ENCODE data around the gene ICE1.
"Not testable (repeated sequence)": the region's sequence is repeated elsewhere in the genome, so short reads cannot be mapped to it uniquely, and the experiment has no call there.

ICE1 gene, protein sequence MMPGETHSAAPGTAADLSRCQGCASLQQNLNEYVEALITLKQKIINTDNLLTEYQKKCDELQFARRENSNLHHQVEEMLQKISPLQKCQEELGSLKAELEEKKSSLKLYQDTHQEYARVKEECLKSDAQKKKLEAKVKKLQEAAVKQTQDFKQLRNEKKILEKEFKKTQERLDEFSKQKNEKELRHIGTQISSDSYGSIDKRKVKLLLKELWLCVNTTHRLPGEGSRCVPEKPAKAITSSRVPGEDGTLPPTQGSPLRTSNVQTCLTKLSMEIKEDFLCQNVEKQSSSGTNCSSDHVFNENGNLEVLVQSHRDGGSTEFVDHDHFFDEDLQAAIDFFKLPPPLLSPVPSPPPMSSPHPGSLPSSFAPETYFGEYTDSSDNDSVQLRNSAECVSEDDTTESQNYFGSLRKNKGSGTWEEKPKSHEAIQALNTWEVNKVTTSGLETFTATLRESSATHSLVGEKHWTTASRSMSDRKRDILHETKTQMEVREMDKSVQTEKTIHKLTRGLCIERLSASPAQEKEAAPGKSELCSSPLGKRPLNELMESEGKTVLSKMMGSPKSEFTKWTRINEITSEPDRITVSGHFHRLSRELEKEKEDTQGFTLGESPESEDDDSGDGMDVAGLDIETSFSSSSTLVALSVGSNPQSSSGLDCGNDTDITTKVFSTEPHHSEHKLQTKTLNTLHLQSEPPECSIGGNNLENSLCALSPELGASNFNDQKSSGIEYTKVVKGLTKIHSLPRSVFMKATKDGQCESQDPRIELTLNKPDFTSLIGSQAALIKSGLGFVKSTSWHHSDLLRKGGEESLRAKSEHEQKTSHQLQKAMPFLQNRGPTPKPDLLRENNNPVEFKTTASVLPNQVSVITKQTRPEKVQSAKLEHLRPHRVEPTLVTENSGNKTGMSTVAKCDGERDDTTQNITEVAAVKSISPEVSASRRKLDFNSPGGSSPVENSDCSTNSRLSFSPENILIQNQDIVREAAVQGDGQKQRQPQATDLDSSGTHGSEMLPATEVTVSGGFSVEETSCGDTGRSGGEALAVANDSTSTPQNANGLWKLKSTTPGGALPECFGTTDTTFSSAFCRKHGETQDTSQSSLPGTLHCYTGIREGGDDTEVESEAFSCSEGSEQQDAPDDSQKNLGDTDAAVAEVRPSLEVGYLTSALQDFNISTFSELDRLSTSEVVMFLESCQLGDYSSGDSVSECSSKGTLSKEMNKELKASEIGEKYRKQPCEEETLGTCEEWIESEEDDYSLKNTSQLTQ (N-terminal part only)

DNA sequence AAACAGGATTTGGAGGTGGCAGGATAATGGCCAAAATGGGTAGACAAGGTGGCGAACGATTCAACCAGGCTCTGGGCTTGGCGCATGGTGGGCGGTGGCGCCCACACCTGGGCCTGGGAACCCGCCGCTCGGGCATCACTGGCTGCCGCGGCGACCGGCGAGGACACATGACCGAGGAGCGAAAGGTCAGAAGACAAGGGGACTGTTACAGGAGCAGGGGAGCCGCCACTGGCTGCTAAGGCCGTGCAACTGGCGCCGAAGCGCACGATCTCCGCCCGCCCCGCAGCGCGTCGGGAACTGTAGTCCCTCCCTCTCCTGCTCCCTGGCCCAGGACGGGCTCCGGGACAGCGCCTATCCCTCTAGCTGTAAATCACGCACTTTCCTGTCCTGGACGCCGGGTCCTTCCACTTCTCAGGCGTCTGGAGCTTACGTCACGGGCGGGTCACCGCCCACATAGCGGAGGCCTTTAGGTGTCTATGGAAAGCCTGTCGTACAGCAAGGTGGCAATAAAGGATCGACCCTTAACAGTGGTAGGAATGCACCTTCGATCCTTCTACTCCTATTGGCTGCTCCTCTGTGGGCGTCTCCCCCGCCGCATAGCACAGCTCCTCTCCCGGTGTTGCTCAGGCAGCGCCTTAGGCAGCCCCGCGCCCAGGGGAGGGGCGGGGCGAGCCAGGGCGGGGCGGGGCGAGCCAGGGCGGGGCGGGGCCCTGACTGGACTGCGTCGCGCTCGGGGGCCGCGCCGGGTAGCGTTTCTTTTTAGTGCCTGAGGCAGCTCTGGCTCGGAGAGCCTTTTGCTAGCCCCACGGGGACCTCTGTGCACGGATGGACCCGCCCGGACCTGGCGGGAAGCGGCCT, at the start of gene ICE1:
Gene ICE1, plus strand, starts transcription at position 717 of the 858 bp plus-strand sequence. CDS start 239 bp downstream, outside the sequence.
- DNase-seq (ENCODE audit: low read depth, low spot score) = peak; percentile 84

DNA sequence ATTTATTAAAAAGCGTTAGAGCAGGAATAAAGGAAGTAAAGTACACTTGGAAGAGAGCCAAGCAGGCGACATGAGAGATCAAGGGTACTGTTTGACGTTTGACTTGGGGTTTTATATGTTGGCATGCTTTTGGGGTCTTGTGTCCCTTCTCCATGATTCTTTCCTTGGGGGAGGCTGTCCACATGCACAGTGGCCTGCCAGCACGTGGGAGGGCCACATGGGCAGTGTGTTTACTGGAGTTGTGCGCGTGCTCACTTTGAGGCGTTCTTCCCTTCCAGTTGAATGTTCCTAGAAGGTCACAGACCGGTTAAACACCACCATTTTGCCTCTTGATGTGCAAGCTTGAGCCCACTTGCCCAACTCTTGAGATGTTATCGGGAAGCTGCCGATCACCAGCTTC, 49.5 kb upstream of the ICE1 start:
- no peak for DNase-seq (ENCODE audit: low read depth, low spot score)

DNA sequence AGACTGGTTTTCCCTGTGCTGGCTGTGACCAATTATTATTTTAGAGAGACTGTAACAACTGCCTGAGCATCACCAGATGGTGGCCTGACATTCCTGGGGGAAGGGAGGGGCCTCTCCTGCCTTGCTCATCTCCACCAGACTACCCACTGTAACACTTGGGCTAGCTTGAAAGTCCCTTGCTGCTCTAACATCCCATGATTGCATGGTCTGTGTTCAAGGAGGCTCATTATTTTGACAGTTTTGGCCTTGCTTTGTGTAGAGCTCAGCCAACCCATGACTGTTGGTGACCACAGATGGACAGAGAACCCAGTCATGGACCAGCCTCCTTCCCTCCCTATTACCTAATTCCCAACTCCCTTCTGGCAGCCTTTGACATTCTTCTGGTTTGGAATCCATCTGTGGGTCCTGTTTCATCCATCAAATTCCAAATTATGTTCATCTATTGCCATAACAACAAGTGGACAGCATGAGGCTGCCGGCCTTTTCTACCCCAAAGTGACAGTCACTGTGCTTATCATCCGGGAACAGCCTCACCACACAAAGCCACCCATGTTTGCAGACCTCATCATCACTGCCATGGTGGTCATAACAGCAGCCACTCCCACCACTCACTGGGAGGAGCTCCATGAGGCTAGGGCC, 49.0 kb upstream of the ICE1 start:
- DNase-seq (ENCODE audit: low read depth, low spot score) = no peak

DNA sequence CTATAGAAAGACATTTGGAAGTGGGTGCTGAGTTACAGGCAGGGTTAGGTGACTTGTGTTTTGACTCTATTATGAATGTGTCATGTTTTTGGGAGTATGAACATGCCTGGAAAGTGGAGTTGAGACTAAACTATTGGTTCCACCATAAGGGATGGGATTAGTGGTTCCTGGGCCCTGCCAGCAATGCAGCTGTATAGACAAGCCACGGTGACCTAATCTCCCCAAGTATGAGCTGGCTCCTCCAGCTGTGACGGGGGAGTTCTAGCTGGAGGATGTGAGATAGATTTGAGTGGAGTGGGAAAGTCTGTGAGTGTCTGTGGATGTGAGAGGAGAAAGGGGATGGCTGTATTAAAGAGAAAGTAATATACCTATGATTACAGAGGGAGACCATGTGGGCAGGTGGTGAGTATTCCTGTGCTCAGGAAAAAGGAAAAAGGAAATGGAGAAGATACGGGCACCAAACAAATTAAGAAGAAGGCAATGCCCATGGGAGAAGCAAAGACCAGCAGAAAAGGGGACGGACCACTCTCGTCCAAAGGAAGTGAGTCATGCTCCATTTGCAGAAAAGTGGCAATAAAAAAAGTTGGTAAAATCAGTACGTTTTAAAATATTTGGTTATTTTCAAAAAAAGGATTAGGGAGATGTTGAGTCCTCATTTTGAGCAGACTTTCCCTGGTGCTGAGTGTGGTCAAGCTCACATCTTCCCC, 48.3 kb upstream of the ICE1 start:
- DNase-seq (ENCODE audit: low read depth, low spot score) = no peak

DNA sequence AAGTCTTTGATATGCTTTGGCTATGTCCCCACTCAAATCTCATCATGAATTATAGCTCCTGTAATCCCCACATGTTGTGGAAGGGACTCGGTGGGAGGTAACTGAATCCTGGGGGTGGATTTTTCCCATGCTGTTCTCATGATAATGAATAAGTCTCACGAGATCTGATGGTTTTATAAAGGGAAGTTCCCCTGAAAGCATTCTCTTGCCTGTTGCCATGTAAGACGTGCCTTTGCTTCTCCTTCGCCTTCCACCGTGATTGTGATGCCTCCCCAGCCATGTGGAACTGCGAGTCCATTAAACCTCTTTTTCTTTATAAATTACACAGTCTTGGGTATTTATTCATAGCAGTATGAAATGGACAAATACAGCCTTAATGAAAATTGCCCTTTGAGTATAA, 44.7 kb upstream of the ICE1 start:
- DNase-seq (ENCODE audit: low read depth, low spot score) = no peak

DNA sequence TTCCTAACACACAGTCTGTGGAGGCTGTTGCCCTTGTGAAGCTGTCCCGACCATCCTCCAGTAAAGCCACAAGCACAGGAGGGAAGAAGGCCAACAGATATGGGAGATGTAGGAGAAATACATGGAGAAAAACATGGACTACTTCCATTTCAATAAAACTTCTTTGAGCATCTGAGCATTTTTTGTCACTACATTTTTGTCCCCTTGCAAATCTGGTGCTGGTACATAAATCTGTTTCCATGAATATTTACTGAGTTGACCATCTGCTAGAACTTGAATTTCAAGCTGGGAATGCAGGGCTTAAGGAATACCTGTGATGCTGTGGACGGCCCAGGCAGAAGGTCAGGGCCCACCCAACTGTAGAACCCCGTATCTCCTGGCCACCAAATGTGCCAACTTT, 43.9 kb upstream of the ICE1 start:
- no peak for DNase-seq (ENCODE audit: low read depth, low spot score)

DNA sequence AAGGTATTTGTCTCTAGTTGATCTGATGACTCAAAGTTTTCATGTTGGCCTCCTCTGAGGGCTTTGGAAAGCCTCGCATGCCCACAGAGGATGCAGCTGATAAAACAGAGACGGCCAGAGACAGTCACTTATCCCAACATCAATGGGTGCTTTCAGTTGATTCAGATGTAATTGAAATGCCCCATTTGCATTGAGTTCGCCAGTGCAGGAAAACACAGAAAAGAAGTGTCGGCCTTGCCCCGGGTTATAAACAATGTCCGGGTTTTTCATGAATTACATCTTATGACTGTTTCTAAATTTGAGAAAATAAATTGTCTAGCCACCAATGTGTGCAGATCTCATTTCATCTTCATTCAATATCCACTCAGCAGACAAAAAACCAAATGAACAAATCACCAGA, 42.2 kb upstream of the ICE1 start:
- DNase-seq (ENCODE audit: low read depth, low spot score) = no peak

DNA sequence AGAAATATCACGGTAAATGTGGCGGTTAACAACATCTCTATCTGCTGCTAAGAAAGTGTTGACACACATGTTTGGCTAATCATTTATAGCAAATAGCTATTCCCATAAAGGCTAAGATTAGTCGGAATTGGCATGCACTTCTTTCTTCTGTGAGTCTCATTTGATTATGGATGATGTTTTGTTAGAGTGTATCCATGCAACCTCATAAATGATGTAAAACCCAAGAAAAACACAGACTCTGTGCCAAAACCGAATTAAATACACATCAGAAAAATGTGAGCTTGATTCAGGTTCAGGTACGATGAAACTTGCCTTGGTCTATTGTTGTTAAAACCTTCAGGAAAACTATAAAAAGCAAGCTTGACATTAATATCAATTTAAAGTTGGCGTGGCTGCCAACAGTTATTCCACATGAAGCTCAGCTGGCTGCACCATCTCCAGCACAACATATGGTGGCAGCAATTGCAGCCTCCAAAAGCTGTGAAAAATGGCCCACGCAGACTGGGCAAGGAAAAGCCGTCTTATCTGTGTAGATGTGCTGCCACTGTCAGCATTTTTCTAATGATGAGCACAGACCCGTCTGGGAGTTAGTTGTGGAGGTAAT, 41.1 kb upstream of the ICE1 start:
- DNase-seq (ENCODE audit: low read depth, low spot score) = no peak

DNA sequence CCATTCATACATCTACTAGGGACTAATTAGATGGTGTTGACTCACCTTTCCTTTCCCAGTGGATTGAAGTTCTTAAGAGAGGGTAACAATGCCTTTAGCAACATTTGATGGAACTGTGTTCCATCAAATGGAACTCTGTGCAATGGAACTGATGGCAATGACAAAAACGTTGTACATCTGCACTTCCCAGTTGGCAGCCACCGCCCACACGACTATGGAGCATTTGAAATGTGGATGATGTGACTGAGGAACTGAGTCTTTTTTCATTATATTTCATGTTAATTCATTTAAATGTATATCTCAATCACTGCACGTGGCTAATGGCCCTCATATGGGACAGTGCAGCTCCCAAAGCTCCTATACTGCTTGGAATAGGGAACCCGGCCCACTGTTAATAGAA, 39.0 kb upstream of the ICE1 start:
- no peak for DNase-seq (ENCODE audit: low read depth, low spot score)

DNA sequence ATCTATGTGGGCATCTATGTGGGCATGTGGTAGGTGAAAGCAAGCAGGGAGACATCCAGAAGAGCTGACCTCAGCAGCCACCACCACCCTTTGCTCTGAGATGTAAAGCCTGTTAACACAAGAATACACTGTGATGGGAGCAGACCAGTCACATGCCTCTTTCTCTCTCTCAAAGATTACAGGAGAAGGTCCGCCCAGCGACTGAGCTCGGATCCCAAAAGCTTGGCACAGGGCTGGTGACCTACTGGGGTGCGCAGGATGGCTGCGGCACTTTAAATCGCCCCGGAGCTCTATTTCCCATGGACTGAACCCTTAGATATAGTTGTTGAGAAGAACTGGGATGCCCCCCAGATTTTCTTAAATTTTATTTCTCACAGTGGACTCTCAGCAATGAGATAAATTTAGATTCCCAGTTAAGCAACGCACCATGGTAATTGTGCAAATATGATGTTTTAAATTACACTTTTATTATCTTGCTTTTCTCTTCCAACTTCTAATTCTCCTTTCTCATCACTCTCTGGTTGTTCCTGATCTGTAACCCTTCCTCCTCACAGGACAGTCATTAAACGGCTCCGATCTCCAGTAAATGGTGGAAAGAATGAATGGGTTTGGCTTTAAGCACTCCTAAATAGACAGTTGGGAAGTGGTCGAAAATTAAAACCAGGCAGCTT, 37.7 kb upstream of the ICE1 start:
- DNase-seq (ENCODE audit: low read depth, low spot score) = no peak

DNA sequence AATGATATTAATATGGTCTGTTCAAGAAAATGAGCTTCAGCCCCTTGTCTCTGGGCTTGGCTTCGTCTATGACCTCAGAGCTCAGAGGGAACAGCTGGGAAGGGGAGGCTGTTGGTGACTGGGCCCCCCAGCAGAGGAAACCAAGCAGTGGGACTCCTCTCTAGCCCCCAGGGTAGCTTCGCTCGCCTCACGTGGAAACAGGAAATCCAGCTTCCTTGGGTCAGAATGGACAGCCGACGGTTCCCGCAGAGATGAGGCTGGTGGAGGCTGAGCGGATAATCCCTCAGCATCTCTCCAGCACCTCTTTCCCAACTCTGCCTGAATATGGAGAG, 37.2 kb upstream of the ICE1 start:
- DNase-seq (ENCODE audit: low read depth, low spot score) = no peak

DNA sequence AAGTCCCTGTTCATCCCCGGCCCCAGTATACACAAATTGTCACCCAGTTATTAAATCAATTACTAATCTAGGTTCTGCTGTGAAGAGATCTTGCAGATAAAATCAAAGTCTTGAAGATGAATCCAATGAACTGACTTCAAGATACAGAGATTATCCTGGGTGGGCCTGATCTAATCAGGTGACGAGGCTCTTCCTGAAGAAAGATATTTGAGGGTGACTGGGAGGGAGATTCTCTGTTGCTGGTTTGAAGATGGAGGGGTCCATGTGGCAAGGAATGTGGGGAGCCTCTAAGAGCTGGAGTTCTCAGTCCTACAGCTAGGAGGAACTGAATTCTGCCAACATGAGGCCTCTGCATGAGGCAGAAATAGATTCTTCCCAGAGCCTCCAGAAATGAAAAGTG, 36.1 kb upstream of the ICE1 start:
- DNase-seq (ENCODE audit: low read depth, low spot score) = no peak

DNA sequence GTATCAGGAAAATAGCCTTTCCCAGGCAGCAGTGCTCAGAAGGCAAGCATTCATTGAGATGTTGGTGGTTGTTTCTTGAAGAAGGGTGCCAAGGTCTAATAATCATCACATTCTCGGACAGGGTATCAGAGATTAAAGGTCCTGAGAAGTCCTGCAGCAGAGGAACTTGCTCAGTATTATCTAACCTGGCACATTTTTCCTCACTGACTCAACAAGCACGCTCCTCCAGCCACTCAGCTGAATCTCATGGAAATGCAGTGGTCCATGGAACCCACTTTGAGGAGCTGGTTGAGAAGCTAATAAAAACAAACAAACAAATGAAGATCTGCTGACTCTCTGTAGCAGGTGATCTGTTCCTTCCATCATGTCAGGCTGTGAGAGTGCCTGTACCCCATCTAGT, 35.3 kb upstream of the ICE1 start:
- no peak for DNase-seq (ENCODE audit: low read depth, low spot score)

DNA sequence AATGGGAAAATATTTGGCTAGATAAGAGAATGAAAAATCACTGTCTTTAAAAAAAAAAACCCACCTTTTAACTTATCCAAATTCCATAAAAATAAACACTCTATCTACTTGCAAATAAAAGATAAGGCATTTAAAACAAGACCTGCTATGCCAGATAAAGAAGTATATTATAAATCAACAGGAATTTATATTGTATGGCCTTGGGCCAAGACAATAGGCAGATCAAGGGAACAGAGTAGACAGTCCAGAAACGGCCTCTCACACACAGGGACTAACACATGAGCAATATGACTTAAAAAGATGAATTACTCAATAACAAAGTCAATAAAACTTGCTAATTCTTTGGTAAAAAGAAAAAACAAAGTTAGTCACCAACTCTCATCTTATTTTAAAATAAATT, 34.7 kb upstream of the ICE1 start:
- DNase-seq (ENCODE audit: low read depth, low spot score) = no peak

DNA sequence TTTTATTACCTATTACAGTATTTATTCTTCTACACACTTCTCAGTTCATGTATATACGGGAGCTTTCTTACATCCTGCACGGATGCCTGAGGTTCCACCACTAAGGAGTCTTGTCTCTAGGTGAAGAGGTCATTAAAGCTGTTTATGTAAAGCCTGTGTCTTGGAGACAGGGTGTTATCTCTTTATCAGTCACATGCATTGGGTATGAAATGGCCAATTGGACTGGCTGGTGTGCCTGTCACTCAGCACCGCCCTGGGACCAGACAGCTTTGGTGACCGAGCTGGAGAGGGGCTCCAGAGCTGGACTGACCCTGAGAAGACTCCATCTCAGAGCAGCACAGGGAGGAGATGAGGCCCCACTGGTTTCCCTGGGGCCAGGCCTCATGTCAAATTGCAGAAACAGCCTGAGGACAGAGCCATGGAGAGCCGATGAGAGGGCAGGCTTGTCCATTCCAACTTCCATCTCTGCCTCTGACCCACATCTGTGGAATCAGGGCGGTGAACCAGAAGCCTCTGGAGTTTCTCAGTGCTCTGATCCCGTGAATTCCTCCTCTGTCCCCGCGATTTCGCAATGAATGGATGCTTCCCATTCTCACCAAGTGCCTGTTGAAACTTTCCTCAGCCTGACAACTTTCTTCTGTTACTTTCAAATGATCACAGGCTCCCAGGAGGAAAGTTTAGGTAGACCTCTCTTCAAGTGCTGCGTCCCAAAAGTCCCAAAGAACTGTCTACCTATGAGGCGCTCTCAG, 32.2 kb upstream of the ICE1 start:
- DNase-seq (ENCODE audit: low read depth, low spot score) = not testable (repeated sequence)

DNA sequence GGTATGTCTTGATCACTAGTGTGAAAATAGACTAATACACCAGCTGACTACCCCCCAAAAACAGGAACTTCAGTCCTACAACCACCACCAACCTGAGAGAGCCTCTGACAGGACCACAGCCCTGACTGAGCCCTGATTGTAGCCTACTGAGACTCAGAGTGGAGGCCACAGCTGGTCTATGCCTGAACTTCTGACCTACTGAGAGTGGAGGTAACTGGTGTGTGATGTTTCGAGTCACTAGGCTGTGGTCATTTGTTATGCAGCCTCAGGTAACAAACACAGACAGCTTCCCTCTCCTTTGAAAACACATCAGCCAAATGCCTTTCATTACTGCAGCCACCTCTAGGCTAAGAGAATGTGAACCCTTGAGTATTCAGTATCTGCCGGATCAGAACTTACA, 30.0 kb upstream of the ICE1 start:
- DNase-seq (ENCODE audit: low read depth, low spot score) = not testable (repeated sequence)

DNA sequence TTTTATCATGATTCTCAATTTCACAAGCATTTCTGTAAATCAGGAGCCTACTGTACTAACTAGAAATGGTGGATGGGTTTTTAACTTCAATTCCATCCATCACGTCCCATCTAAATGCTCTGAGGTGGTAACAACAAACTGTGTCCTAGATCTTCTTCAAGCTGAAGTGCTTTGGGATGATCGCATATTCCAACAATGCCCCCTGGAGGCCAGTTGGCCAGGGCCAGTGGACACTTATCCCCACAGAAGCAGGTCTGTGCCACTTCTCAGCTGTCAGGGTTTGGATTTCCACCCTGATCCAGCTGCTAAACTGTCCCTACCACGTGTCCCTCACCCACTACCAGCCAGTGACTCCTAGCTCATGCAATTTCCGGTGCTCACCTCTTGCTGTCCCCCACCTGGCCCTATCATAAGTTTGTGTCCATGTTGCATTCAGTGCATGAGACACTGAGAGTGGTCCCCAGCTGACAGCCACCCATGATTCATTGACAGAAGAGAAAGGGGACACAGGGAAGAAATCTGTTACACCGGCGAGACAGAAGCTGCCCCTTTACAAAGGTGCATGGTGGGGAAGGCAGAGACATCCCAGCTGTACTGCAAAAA, 28.0 kb upstream of the ICE1 start:
- not testable (repeated sequence) for DNase-seq (ENCODE audit: low read depth, low spot score)

DNA sequence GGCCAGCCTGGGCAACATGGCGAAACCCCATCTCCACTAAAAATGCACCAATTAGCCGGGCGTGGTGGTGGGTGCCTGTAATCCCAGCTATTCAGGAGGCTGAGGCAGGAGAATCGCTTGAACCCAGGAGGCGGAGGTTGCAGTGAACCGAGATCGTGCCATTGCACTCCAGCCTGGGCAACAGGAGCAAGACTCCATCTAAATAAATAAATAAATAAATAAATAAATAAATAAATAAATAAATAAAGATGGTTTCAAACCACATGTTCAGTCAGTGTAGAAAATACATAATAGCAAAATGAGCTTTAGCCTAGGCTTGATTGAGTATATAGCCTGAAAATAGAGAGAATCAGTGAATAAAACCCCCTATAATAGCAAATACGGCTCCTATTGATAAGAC, 27.4 kb upstream of the ICE1 start:
- not testable (repeated sequence) for DNase-seq (ENCODE audit: low read depth, low spot score)

Data from activated naive CD8-positive, alpha-beta T cell treated with anti-CD3 and anti-CD28 coated beads, Interleukin-2, amount 50 U/mL, for 16 hours (primary cell).